GM18519 (cell line): ENCODE results near the gene ACSM5.

ENCODE experiments used
- ATAC-seq: cut with Tn5 transposase; IDR thresholded peaks from one replicate; pipeline ENCODE4 v1.9.1; 2021; ENCODE audit warnings: mild to moderate bottlenecking, moderate library complexity; ENCODE audit not compliant: unreplicated experiment, low FRiP score

ACSM5 gene

GRCh38 chr16:20409398-20410120, at the start of gene ACSM5:
Gene ACSM5, plus strand, starts transcription at chr16:20409534. Its CDS starts 1,951 bp downstream, at chr16:20411485.
- peak; percentile 26 for ATAC-seq

DNA sequence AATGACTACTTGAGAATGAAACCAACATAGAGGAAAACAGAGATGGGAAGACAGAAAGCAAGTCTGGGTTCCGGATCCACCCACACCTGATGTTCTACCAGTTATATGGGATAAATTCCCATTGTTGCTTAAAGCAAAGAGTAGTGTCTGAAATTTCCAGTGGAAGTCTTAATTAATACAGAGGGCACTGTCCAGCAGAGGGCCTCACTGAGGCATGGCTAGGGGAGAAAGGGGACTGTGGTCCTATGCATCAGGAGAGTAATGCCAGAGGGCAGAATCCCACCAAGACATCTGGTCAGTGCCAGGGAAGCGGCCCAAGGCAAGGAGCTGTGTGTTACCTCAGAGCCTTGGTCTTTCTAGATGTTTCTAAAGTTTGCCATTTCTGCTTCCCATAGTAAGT, 49.3 kb upstream of the ACSM5 start:
- ATAC-seq: no peak

DNA sequence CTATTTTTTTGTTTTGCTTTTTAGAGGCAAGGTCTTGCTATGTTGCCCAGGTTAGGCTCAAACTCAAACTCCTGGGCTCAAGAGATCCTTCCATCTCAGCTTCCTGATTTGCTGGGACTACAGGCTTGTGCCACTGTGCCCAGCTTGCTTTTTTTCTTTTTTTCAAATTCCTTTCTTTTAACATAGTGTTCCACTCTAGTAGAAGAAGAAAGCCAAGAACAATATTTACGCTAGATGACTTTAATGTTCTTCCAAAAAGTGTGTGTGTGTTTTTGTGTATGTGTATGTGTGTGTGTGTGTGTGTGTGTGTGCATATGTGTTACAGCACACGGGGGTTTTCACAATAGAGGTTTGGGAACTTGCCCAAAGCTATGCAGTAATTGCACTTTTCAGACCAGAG, 46.1 kb upstream of the ACSM5 start:
- ATAC-seq: no peak

DNA sequence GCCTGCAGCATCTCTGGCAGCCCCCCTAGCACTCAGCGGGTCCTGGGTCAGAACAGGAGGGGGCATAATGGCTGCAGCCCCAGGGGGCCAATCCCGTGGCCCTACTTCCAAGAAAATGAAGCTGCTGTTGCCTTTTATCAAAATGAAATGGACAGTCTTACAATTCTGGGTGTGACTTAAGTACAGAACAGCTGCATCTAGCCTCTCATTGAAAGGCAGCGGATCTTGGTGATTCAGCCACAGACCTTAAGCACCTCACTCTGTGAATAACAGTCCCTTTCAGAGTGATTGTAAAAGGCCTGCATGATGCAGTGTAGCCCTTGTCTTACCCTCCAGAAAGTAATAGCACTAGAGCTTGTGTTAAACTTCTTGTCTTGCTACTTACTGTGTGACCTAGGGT, 45.3 kb upstream of the ACSM5 start:
- no peak for ATAC-seq

DNA sequence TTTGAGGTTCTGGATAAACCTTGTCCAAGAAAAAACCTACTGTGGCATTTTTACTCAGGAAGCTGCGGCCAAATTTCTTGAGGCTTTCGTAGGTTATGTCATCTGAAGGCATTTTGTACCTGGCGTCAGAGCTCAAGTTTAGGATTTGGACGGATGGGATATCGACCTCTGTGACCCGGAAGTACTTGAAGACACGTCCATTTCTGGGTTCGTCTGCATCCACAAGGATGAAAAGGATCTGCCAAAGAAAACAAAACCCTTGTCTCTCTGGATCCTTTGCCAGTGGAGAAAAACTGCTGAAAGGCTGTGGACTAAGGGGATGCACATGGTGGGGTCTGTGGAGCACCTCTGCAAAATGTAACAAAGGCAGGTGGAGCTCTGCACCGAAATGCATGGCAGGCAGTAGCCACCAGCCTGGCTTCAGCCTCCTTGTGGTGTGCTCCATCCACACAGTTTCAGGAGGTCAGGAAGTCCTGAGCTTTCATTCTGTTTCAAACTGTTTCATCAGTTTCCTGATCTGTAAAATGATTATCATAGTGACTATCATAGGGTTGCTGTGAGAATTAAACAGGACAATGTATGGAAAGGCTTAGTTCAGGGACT, 39.8 kb upstream of the ACSM5 start:
- ATAC-seq: no peak

GRCh38 chr16:20372701-20373100, 36.6 kb upstream of the ACSM5 start:
- ATAC-seq: no peak

DNA sequence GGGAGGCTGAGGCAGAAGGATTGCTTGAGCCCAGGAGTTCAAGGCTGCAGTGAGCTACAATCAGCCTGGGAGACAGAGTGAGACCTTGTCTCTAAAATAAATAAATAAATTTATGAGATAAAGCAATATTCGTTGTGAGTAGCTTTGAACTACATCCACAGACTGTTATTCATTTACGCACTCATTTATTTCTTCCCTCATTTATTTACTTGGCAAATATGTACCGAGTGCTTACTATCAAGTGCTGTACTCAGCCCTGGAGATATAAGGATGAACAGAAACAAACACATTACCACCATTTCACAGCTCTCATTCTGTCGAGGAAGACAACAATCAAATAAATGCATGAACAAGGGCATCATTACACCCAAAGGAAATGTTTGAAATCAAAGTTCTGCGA, 32.2 kb upstream of the ACSM5 start:
- ATAC-seq: no peak

DNA sequence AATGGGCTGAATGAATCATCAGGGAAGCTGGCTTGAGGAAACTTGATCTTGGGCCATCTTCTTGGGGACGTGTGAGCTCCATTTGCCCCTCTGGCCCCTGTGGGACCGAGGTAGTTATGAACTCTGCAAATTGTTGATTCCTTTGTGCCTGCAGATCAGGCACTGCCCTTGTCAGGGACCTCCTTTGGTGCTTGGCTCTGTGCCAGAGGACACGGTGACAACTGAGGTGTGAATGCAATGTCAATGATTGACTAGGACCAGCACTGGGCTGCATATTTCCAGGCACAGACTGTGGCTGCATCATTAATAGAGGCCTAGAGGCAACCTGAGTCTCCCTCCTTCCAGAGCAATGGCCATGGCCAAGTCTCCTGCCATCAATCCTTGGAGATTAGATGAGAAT, 28.6 kb upstream of the ACSM5 start:
- ATAC-seq: no peak

DNA sequence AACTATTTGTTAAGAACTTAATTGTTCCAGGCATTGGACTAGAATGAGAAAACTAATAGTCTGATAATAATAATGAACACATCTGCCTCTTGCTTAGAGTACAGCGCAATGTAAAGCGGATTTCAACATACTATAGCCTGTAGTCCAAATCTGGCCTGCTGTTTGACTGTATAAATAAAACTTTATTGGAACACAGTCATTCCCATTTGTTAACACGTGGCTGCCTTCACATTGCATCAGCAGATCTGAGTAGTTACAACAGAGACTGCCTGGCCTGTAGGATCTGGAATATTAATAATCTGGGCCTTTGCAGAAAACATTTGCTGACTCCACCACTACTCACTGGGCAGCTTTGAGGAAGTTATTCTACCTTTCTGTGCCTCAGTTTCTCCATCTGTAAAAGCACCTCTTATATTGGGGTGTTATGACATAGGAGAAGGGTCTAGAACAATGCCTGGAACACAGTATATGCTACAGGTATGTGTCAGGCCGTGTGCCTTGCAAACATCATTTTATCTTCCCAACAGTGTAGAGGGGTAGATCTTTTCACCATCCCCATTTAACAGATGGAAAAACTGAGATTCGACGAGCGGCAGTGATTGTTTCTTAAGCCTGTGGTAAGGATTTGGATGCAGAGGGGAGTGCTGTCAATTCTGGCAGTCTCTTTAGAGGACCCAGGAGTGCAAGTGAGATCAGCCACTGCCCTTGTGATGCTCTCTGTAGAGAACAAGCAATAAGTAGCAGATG, 27.0 kb upstream of the ACSM5 start:
- no peak for ATAC-seq

- no peak for ATAC-seq
These were observed 26.0 kb upstream of the ACSM5 start for GRCh38 chr16:20383106-20384029.

DNA sequence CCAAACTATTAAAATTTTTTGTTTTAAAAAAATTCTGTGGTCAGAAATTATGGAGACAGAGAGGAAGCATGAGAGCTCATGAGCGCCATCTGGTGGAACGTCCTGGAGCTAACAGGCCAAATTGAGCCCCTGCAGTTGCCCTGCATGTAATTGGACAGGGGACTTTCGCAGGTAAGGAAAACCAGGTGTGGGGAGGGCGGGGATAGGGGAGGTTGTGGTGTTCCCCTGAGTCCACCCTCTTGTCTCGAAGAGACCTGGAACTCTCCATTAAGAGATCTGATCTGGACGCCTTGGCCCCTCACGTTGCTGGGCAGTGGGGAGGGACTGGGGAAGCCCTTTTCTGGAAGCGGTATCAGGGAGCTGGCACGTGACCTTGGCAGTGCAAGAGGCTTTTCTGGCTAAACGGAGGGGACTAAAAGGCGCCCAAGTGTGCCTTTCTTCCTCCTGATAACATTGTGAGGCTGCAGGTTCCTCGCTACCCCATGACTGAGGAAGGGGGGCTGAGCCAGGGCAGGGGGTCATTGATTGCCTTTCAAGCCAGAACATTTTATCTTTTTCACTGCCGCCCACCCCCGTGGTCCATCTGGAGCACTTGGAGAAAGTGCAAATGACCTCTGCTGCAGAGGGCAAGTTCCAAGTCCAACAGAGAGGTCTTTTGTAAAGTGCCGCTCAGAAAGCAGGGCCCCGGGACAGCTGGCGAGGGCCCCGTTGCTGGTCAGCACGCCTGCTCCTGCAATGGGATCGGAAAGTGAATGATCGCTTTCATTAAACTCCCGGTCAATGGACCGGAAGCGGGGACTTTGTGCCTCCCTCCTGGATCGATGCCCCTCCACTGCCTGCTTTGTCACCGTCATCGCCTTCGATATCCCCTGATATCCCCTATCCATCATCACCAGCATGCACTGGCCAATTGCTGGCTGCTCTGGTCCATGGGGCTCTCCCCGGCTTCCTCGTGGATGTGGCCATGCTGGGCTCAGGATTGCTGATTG, 23.2 kb upstream of the ACSM5 start:
- no peak for ATAC-seq

DNA sequence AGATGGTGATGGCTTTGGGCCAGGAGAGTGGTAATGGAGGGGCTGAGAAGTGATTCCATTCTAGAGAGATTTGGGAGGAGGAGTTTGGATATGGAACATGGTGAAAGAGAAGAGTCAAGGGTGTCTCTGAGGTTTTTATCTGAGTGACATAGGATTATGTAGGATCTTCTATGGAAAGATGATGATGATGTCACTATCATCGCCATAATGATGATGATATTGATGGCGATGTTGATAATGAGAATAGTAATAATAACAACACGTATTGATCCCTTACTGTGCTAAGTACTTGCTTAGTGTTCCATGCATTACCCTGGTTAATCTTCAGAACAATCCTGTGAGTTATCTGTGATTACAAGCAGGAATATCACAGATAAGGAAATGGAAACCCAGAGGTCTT, 21.4 kb upstream of the ACSM5 start:
- ATAC-seq: no peak

GRCh38 chr16:20388854-20389253, 20.5 kb upstream of the ACSM5 start:
- no peak for ATAC-seq

DNA sequence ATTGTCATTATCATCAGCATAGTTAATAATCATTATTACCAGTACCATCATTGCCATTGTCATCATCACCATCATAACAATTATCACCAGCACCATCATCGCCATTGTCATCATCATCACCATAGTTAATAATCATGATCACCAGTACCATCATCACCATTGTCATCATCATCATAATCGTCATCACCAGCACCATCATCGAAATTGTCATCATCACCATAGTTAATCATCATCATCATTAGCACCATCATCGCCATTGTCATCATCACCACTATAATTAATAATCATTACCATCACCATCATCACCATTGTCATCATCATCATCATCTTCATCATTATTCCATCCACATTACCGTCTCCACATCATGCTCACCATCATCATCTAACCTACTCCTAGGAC, 18.3 kb upstream of the ACSM5 start:
- ATAC-seq: no peak

DNA sequence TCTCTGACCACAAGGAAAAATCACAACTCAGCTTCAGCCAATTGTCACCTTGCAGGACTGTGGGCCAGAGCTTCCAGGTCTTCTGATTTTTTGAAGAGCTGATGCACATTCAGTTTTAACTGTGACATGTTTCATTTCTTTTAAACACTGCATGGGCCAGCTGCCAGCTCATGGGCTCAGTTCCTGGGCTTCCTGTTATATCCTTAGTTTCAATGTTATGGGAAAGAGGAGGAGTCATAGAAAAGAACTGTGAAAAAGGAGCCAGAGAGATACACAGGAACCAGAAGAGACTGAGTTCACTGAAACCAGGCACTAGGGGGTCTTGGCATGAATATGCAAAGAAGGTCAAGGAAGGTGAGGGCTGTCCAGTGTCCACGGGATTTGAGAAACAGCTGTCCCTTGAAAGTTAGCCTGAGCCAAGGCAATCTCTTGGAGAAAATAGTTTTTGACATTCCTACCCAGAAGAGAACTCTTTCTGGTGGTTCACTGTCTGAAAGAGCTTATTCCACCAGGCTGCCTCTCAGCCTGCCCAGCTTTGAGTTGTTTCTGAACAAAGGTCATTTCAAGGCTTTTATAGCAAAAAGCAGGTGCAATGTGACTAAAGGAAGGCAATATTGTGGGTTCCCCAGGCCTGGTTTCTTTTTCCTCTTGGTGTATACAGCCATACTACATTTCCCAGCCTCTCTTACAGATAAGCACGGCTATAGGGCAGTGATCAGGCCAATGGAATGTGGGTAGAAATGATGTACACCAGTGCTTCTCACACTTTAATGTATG, 15.3 kb upstream of the ACSM5 start:
- no peak for ATAC-seq

GRCh38 chr16:20395946-20396345, 13.4 kb upstream of the ACSM5 start:
- no peak for ATAC-seq

DNA sequence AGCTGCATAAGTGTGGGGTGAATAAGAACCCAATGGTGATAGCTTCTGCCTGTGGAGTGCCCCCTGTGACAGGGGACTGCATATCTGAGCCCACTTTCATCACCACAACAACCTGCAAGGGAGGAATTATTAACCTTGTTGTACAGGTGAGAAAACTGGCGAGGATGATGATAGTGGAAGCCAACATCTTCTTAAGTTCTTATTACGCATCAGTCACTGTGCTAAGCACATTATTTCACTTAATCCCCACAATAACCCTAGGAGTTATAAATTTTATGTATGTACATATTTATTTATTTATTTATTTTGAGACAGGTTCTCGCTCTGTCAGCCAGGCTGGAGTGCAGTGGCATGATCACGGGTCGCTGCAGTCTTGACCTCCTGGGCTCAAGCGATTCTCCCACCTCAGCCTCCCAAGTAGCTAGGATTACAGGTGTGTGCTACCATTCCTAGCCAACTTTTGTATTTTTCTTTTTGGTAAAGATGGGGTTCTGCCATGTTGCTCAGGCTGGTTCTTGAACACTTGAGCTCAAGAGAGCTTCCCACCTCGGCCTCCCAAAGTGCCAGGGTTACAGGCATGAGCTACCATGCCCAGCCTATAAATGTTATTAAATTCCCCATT, 12.4 kb upstream of the ACSM5 start:
- no peak for ATAC-seq

DNA sequence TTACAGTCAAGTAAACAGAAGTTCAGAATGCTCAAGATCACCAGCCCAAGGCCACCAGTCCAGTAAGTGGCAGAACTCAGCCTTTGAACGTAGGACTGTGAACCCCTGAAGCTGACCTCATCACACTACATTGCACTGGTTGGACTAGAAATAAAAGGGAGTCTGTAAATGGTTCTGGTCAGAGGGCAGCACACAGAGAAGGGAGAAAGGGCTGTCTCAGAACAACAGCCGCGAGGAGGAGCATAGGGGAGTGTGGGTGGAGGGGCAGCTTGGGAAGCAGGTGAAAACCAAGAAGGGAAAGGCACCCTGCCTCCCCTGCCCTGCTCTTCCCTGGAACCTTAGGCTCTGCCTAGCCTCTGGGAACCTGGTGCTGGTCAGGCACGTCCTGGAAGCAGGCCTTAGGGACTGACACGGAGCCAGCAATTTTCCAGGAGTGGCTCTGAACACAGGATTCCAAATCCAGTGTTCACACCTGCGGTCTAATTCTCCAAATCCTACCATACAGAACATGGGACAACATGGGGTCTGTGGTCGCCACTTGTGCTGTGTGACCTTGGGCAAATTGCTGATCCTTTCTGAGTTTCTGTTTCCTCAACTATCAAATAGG, 11.8 kb upstream of the ACSM5 start:
- ATAC-seq: no peak
